OCI-LY3 (cell line): ENCODE results near the gene LNX1.

Experiments used
- CTCF ChIP-seq: fragments of 200-600, 300-600 bp; sonication (generic); IDR thresholded peaks from 2 replicates; pipeline ENCODE4 v1.5.1; 2014; ENCODE audit warnings: antibody characterized with exemption, low read length, low read depth
- EZH2phosphoT487 ChIP-seq: fragments of 200-600 bp; shearing (Covaris generic); IDR thresholded peaks from 2 replicates; pipeline ENCODE4 v1.6.1; 2018; ENCODE audit warnings: antibody characterized with exemption, mixed run types, low read depth

GRCh38 chr4:53463340-53463739, 127.9 kb downstream of the LNX1 start:
- no peak for TF ChIP-seq CTCF
- TF ChIP-seq EZH2phosphoT487, result no peak
